Prostate gland (tissue), 2 donors: ENCODE data around the gene NTSR2.

ENCODE experiments used
- CTCF ChIP-seq, 4 experiments: fragments of 200-600 bp in 2 of 4; fragments of 450-650 bp in 2 of 4; sonication (generic) in 2 of 4; IDR thresholded peaks; 1 replicate in 3 of 4; 2 replicates in 1 of 4; pipeline ENCODE4 v1.5.1; 2016 to 2019; ENCODE audit warnings: antibody characterized with exemption in 4 of 4, mild to moderate bottlenecking in 2 of 4, moderate library complexity in 2 of 4
- POLR2A ChIP-seq: fragments of 450-650 bp; IDR thresholded peaks from one replicate; pipeline ENCODE4 v1.6.1; 2016; ENCODE audit warnings: antibody characterized with exemption, mild to moderate bottlenecking

GRCh38 chr2:11716689-11717321 lies 46.8 kb upstream of the NTSR2 start:
- TF ChIP-seq POLR2A, result no peak
- no peak for TF ChIP-seq CTCF (IDR thresholded peaks at IDR 0.05)
